ENCODE measurements around the gene ANGEL2.
"Not testable (repeated sequence)": the region's sequence is repeated elsewhere in the genome, so short reads cannot be mapped to it uniquely, and the experiment has no call there.

Gene ANGEL2

DNA sequence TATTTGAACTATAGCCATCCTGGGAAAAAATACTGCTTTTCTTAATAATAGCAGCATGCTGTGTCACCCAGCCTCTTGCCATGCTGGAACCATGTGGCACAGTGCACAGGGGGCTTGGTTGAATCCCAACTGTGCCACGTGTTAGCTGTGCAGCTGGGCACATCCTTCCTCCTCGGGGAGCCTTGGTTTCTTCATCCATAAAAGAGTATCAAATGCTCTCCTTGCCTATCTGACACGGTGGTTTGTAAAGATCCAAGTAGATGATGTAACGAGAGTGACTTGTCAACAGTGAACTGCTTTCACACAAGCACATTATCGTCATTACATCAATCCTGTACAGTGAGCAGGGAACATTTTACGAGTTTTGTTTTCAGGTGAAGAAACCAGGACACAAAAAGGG is 41.0 kb downstream of the ANGEL2 start:
- no peak for DNase-seq

DNA sequence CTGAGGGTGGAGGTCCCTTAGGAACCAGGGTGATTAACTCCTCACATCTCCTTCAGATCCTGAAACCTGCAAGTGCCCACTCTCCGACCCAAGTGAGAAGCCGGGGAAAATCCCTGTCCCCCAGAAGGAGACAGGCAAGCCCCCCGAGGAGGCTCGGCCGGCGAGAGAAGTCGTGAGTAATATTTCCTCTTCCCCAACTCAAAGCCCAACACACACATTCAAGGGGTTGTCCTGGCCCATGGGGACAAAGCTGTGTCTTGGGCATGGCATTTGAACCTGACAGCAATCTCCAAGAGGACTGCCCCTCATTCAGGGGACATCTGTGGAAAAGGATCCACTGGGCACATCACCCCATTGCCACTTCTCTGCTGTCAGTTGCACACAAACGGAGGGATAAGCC is 41.8 kb downstream of the ANGEL2 start:
- no peak for DNase-seq

DNA sequence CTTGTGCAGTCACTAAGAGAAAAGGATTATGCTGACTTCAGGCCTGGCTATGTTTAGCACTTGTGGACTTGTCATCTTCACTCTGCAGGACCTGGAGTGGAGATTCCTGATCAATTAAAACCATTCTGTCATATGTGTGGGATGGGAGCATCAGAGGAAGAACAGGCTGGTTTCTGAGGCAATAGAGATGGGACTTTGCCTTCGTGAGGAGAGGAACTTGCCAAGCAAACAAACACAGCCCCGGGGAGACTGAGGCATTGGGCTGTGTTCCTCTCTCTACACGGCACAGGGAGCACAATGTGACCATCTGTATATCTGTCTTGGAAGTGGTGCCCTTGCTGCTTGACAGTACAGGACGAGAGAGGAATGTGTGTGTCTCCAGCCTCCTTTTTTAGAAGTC is 42.2 kb downstream of the ANGEL2 start:
- DNase-seq = no peak

DNA sequence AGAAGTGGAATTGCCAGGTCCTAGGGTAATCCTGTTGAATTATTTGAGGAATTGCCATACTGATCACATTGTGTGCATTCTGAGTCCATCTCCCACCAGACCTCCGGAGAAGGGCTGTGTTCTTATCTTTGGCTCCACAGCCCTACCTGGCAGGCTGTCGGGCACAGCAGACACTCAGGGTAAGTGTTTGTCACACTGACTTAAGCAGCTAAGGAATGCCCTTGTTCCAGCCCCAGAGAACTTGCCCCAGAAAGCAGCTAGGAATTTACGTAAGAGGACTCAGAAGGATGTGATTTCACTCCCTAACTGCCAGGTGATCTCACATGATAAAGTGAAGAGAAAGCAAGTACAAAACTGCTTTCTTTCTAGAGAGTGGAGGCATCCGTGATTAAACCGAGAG is 44.4 kb downstream of the ANGEL2 start:
- DNase-seq = no peak

DNA sequence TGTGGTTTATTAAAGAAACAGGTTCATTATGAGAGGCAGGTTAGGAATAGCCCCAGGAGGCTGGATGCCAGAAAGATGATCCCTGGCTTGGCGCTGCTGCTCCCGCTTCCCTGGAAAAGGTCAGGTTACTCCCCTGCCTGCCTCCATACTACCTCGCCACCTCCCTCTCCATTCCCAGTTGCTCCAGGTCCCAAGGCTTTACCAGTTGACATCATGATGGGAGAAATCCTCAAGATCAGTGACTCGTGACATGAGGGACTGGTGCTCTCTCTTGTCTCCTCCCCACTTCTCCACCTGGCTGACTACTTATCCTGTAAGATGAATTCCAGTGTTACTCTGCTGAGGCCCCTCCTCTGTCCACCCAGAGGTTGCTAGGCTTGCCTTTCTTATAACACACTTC is 45.6 kb downstream of the ANGEL2 start:
- DNase-seq = no peak

DNA sequence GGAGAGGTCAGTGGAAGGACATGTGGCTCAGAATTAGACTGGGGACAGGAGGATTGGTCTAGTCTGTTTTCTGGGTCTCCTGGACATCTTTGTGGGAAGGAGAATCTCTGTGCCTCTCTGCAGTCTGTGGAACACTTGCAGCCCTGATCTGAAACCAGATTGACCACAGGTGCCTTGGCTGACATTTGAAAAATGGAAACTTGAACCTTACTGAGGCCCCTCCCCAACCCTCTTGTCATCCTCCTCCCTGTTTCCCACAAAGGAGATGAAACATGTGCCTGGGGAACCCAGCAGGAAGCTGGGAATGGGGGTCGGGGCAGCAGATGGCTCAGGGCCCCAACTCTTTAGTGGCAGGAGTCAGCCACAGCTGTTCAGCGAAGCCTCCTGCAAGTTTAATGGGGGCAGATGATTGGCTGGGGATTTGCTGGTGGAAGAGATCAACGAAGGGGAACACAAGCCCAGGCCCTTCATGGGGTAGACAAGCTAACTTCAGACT is 47.3 kb downstream of the ANGEL2 start:
- no peak for DNase-seq

DNA sequence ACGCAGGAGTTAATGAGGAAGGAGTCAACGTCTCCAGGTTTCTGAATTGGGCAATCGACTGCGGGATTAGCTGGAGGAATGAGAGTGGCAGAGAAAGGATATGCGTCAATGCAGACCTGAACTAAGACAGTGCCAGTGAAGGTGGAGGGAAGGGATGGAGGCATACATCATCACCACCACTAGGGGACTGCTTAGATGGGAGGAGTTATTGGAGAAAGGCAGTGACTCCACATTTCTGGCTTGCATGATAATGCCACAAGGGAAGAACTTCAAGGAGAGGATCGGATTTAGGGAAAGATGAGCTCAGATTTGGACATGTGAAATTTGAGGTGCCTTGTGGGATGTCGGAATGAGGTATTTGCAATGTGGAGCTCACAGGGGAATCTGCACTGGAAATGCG is 47.9 kb downstream of the ANGEL2 start:
- peak; percentile 18 for DNase-seq

DNA sequence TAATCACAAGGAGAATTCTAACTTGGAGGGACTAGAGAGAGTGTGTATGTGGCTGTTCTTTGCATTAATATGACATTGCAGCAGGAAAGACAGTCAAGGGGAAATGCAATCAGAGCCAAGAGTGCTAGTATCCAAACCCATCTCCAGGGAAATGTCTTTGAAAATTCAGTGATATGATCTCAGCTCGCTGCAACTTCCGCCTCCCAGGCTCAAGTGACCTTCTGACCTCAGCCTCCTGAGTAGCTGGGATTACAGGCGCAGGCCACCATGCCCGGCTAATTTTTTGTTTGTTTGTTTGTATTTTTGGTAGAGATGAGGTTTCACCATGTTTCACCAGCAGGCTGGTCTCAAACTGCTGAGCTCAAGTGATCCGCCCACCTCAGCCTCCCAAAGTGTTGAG is 49.1 kb downstream of the ANGEL2 start:
- no peak for DNase-seq

DNA sequence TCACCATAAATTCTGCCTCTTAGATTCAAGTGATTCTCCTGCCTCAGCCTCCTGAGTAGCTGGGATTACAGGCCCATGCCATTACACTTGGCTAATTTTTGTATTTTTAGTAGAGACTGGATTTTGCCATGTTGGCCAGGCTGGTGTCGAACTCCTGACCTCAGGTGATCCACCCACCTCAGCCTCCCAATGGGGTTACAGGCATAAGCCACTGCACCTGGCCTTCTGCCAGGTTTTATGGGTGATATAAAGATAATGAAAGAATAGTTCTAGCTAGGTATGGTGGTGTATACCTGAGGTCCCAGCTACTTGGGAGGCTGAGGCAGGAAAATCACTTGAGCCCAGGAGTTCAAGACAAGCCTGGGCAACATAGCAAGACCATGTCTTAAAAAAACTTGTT is 50.7 kb downstream of the ANGEL2 start:
- not testable (repeated sequence) for DNase-seq

DNA sequence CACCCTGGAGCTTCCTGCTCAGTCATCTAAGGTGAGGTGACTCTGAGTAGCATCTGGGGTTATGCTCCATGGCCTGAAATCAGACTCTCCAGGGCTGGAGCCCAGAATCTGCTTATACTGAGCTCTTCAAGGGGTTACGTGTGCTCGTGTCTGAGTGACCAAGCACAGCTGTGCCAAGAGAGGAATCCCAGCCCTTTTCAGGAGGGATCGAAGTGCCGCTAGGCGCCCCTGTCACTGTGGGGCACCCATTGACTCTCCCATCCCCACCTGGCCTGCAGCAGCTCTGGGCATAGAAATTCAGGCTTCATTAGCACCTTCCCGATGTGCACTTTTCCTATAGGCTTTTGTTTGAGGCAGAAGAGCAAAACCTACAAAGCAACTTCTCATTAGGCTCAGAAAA is 51.6 kb downstream of the ANGEL2 start:
- DNase-seq = no peak

DNA sequence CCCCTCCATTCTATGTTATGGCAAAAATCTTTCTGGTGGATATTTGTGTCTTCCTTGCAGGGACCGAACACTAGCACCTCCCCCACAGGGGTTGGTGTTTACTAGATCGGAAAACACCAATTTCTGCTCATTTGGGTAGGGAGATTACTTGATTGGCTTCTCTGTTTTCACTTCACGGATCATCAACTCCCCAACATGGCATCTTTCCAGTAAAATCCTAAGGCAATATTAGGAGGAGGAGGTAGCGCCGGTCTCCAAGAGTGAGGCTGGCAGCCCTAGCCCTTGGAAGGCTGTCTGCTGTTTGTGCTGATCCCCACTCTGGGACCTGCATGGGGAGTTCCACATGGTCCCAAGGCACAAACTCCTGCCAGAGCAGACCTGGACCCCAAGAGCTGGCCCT is 53.2 kb downstream of the ANGEL2 start:
- DNase-seq = no peak

DNA sequence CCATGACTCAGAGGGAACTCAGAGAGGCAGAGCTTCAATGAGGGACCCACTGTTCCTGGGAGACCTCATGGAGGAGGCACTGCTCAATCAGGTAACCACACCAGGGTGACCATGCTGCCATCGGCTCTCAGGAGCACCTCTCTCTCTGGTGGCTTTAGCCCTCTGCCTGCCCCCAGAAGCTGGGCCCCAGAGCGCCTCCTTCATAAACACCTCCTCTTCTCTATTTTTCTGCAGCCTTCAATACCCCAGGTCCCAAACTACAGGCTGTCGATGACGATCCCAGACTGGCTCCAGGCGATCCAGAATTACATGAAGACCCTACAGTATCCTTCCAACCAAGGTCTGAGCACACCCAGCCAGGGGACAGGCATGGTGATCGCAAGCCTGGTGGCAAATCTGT is 54.7 kb downstream of the ANGEL2 start:
- DNase-seq = no peak

DNA sequence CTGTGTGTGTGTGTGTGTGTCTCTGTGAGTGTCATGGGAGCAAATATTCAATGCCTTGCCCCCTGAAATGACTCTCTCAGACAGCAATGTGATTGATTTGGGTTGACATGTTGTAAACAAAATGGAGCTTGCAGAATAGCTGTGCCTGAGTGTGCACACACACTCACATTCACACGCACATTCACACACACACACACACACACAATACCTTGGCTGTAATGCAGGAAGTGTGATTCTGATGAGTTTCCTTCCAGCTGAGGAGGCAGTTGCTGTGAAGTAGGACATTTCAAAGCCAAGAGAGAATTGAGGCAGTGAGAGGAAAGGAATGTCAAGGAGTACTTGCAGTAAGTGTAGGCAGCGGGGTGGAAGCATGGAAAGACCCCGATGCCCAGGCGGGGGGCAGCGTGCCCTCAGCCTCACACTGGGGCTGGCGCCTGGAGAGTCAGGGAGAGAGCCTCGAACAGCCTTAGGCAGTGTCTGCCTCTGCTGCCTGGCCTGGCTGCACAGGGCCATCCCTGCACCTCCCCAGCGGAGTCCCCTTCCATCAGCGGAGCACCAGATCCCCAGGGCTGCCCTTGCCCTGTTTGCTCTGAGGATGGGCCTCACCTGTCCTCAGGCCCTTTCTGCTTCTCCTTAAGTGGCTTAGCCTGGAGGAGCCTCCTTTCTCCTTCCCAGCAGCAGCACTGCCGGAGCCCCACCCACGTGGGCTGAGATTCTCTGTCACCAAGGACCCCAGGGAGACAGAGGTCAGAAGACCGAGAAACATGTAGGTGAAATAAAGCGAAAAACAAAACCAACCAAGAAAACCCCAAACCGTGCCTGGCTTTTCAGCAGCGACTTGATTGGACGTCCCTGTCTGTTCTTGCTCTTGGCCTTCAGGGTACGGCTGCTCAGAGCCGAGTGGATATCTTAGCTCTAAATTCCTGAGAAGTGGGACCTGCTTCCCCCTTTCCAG is 56.1 kb downstream of the ANGEL2 start:
- no peak for DNase-seq

DNA sequence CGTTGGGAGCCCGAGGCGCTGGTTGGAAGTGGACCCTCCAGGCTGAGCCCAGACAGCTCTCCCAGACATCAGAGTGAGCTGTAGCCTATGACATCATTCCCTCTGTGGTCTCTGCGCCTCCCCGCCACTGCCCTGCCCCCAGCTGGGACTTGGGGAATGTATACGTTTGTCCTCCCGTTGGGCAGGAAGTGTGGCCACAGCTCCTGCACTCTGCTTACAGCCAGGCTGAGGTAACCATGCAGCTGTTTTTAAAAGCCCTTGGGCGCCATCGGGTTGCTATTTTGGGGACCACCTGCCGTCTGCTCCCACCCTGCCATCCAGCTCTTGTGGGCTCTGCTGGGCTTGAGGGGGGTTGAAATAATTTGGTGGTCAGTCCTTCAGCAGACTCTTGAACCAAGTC is 57.5 kb downstream of the ANGEL2 start:
- no peak for DNase-seq

DNA sequence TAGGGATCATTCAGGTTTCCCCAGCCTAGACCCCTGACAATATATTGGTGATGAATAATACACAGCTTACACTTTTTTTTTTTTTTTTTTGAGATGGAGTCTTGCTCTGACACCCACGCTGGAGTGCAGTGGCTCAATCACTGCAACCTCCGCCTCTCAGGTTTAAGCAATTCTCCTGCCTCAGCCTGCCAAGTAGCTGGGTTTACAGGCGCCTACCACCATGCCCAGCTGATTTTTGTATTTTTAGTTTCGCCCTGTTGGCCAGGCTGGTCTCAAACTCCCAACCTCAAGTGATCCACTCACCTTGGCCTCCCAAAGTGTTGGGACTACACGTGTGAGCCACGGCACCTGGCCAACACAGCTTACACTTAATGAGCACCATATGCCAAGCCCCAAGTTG is 58.1 kb downstream of the ANGEL2 start:
- no peak for DNase-seq

DNA sequence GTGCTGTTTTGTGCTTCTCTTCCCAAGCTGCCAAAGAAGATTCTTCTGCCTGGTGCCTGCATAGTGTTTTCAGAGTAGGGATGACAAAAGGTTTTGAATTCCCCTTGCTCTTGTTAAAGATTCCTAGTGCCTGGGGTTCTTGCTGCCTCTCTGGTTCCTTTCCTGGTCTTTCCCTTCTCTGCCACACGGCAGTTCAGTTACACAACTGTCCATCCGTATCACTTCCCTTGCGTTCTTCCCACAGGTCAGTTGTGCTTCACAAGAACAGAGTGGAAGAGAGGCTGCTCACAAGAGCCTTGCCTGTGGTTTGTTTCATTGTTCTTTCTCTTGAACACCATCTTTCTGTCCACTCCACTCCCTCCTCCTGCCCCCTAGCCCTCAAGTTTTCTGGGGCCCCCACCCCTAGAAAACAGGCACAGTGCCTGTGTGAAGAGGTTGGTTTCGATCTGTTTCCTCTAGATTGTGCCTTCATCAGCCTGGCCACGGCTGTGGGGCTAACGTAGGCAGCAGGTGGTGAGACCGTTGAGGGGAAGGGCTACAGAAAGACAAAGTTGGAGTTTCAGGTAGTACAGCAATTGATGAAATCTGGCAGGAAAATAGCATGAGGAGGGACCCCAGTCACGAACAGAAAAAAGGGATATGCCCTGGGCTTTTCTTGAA is 59.6 kb downstream of the ANGEL2 start:
- no peak for DNase-seq

DNA sequence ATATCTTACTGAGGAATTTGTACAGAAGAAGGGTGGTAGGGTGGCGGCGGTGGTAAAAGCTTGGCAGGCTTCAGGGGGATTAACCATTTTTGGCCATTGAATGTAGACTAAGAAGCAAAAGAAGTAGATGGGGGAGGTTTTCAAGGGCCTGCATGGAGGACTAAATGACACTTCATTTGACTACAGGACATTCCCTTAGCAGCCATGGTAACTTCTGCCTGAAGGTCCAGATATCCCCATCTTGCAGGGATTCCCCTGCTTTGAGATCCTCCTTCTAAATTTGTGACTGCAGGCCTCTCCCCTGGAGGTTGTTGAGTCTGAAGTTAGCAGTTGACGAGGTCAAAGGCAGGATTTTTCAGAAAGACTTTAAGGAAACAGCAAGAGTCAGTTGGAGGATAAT is 60.6 kb downstream of the ANGEL2 start:
- no peak for DNase-seq

DNA sequence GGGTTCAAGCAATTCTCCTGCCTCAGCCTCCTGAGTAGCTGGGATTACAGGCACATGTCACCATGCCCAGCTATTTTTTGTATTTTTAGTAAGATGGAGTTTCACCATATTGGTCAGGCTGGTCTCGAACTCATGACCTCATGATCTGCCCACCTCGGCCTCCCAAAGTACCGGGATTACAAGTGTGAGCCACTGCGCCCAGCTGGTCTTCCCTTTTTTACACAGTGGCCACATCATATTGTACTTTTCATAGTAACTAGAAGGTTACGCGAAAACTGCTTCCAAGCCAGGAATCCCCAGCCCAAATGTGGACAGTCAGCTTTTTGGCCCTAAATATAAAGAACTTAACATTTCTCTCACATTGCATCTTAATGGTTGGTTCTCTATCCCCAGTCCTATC is 61.2 kb downstream of the ANGEL2 start:
- DNase-seq = no peak

DNA sequence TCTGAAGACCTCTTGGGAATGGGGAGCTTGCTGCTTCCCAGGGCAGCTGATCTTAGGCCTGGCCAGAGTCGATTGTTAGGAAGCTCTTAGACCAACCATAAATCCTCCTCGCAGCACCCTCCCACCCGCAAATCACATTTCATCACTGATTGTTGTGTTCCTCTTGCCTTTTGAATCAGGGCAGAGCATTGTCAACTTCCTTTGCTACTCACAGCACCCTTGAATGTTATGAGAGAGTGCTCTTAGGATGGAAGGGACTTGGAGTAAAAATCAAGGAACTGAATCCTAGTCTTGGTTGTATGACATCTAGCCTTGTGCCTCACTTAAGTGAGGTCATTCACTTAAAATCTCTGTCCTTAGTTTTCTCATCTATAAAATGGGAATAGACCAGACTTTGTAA is 62.3 kb downstream of the ANGEL2 start:
- DNase-seq = no peak

DNA sequence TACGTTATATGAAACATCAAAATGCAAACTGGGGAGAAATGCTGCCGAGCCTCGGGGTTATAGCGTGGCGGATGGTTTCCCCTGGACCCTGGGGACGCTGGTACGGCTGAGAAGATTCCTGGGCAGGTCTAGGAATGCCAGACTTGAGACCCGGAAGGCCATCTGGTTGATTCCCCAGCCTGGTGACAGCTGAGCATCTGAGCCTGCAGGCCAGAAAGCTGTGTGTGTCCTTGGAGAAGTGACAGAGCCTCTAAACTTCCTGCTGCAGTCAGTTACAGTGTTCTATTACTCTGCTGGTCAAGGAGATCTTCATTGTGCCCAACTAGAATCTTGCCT is 63.1 kb downstream of the ANGEL2 start:
- DNase-seq = no peak

DNA sequence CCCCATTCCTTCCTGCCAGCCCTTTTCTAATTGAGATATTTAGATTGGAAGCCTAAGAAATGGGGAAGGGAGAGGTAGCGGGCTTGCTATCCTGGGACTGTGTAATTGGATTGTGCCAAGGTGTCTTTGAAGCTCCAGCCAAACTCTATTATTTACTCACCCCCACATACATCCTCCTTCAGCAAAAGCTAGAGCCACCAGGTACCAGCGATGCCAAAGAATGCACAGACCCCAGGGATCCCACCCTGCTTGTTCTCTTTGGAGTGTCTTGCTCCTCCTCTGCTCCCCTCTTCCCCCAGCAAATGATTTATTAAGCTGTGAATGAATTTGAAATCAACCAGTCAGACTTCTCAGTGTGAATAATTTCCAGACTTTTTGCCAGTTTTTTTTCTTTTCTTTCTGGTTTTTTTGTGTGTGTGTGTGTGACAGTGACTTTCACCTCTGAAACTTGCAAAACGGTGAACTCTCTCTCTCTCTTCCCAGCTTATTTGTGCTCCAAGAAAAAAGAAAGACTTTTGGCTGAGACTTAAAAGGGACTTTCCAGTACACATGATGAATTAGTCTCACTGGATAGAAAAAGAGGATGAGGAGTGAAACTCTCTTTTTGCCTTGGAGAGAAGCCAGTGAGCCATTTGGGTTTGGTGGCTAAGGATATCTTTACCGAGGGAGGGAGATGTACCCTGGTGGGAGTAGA is 63.6 kb downstream of the ANGEL2 start:
- no peak for DNase-seq

DNA sequence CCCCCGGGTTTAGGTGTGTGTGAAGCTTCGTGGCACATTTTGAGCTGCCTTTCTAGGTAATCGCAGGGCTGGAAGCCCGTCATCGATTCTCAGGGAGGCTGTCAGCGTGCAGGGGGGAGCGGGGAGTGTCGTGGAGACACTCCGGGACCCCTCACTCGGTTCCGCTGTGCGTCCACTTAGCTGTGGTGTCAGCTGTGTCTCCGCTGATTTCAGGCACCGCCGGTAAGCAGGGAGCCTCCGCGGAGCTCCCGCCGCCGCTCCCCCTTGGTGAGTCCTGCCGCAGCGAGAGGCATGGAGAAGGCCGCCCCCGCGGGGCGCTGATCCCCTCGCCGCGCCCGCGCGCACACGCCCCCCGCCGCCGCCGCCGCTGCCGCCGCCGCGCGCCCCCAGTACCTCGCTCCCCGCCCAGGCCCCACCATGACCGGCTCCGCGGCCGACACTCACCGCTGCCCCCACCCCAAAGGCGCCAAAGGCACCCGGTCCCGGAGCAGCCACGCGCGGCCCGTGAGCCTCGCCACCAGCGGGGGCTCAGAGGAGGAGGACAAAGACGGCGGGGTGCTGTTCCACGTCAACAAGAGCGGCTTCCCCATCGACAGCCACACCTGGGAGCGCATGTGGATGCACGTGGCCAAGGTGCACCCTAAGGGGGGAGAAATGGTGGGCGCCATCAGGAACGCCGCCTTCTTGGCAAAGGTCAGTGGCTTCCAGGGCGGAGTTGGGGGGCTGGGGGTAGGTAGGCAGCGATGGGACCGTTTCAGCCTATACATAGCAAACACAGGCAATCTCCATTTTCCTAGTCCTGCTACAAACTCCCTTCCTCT is 64.3 kb downstream of the ANGEL2 start:
- no peak for DNase-seq

Measured in activated CD4-positive, alpha-beta T cell treated with anti-CD3 and anti-CD28 coated beads for 48 hours (primary cell).